IPS DF 4.7 (cell line): ENCODE data around the gene CACNA1E.
A peak's percentile ranks its signal among the peaks of the same experiment; 100 is the strongest.

Source experiments
- DNase-seq: peaks from one replicate; pipeline ENCODE4 v3.0.0-alpha.2; 2013; ENCODE audit warnings: low spot score; ENCODE audit errors: extremely low read depth

CACNA1E gene

GRCh38 chr1:181577475-181577874, 94.2 kb downstream of the CACNA1E start:
- DNase-seq: no peak

GRCh38 chr1:181583598-181583997, 100.3 kb downstream of the CACNA1E start:
- DNase-seq: peak; percentile 72

GRCh38 chr1:181587870-181588438, 104.6 kb downstream of the CACNA1E start:
- no peak for DNase-seq

DNA sequence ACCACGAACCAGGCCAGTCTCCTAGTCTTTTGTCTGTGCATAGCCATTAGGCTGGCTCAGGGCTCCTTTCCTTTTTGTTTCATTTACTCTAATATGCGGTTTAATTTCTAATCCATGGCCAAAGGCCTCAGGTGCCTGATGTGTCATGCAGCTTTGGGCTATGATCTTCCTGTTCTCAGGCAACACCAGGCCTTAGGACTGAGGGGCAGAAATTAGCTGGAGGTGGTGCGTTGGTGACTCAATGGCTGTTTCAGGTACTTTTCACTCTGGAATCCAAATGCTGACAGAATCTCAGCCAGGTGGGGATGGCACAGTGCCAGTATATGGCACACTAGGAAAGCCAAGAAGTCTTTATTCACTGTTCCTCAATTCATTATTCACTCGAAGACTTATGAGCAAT, 105.3 kb downstream of the CACNA1E start:
- DNase-seq: no peak

DNA sequence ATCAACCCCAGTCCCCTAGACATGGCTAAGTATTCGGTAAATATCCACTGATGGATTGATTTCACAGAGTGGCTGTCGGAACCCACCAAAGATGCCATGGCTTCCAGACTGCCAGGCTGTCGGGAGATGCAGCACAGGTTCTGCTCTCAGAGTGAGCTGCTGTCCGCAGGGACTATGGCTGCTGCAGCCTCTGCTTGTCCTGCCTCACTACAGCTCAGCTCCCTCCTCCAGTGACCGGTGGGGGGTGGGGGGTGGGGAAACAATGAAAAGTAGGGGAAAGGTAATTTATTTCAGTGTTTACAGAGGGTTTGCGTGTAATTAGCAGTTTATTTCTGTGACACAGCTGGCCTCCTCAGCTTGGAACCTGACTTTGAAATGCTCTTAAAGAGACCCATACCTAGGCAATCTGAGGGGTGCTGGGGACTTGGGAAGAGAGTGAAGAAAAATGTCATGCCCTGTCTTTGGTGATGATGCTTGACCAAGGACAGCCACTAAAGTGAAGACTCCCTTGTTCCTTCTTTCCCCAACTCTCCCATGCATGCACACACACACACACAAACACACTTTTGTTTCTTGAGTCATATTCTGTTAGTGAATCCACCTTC, 109.0 kb downstream of the CACNA1E start:
- no peak for DNase-seq

DNA sequence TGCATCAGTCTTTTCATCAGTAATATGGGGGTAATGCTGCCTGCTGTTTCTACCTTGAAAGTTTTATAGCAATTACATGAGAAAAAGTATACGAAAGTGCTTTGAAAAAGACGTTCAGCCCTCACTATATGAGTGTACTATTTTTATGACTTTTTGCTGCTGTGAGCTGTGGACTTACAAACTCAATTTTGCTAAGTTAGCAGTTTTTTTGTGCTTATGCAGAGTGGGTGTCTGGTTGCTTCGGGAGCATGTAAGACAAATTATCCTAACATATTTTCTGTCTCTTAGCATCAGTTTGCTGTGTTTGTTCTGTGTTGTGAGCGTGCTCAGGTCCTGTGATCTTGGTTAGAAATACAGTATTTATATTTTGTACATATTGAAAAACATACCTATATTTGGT, 109.7 kb downstream of the CACNA1E start:
- no peak for DNase-seq

DNA sequence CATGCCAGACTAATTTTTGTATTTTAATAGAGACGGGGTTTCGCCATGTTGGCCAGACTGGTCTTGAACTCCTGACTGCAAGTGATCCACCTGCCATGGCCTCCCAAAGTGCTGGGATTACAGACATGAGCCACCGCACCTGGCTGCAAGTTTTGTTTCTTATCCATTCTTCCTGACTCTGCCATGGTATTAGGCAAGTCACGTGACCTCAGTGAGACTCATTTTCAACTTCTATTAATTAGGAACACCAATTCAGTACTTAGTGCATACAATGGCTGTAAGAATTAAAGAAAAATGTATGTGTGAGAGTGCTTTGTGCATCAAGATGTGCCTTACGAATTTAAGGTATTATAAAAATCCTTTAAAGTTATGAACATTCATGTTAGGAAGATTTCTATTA, 111.2 kb downstream of the CACNA1E start:
- no peak for DNase-seq

DNA sequence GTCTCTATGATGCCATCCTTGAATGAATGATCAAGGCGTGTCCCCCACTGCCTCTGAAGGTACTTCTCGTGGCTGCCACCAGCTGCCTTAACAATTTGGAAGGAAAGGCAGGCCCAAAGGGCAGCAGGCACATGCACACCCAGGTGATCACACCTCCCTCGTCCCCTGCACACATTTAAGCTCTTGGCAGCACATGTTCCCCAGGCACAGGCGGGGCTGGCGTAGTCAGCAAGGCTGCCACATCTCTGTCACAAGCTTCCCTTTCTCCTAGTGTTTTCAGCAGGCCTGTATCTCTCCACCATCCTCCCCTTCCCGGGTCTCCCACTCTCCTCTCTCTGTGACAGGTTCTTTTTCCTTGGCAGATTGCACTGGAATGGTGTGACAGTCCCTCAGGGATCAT, 111.9 kb downstream of the CACNA1E start:
- DNase-seq: no peak

GRCh38 chr1:181601186-181601950, 118.1 kb downstream of the CACNA1E start:
- no peak for DNase-seq

DNA sequence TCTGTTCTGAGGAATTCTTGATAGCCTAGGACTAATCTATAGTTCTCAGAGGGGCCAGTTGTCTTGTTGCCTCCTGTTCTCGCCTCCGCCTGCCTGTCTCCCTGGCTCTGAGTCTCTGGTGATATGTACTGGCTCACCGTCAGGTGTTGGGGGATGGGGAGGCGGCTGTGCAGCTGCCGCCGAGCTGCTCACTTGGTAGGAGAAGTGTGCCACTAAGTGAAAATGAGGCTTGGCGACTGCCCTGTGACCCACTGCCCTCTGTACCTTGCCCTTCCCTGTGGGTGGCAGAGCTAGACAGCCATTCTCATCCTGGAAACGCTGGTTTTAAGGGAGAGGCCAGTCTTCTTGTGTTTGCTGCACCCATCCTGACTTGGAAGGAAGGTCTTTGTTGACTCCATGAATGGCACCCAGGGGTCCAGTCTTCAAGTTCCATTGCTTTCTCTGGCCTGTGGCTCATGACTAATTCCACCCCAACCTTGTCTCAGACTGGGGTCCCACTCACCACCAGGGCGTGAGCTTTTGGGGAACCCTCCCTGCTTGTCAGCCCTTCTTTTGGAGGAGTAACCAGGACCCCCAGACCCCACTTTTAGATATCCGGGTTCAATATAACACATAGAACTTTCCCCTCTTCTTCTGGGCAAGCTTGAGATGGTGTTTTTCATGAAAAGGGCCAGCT, 120.6 kb downstream of the CACNA1E start:
- DNase-seq: no peak

GRCh38 chr1:181604482-181605249, 121.3 kb downstream of the CACNA1E start:
- DNase-seq: no peak

DNA sequence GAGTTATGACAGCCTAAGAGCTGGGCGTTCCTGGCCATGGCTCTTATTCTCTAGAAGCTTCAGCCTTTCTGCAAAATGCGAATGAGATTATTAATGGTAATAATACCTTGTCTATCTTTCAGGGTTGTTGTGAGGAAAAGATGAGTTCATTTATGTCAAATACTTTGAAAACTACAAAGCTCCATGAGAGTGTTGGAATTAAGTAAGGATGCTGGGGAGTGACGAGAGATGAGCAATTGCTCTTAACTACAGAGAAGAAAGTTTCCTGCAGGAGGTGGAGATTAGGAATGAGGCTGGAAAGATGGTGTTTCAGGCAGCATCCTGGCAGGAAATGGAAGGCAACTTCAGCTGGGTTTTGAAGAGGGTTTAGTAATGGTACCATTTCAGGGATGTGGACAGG, 124.2 kb downstream of the CACNA1E start:
- DNase-seq: no peak

- no peak for DNase-seq
These were observed 125.1 kb downstream of the CACNA1E start for GRCh38 chr1:181608386-181608785.

GRCh38 chr1:181608948-181609347, 125.6 kb downstream of the CACNA1E start:
- DNase-seq: peak; percentile 30

GRCh38 chr1:181612100-181612499, 128.8 kb downstream of the CACNA1E start:
- no peak for DNase-seq

DNA sequence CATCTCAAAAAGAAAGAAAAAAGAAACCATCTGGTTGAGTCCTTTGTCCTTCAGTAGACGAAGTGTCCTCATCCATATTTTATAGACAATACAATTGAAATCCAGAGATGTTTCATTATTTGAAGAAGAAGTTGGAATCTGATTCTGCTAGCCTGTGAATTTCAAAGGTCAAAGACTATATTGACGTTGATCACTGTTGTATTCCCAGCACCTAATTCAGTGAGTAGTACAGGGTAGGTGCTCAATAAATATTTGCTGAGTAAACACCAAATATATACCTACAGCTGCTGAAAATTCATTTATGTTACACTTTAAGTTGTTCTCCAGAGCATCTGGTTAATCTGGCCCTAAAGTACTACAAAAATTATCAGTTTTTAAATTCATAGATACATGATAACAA, 135.2 kb downstream of the CACNA1E start:
- no peak for DNase-seq

DNA sequence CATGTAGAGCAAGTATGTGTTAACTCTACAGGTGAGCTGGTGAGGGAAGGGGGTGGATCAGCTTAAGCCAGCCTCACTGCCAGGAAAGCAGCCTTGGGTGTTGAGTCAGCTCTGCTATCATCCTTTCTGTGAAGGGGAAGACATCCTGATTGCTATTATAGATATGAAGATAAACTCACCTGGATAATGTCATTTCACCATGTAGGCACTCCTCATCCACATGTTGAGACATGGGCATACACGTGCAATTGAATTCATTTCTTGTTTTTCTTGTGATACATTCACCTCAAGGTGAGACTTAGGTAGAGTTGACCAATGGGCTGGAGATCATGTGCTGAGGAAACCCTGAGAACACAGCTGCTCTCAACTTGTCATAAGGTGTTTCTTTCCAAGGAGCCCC, 136.9 kb downstream of the CACNA1E start:
- DNase-seq: no peak

GRCh38 chr1:181623850-181624249, 140.5 kb downstream of the CACNA1E start:
- no peak for DNase-seq

- no peak for DNase-seq
These were observed 143.1 kb downstream of the CACNA1E start for GRCh38 chr1:181626279-181626938.

DNA sequence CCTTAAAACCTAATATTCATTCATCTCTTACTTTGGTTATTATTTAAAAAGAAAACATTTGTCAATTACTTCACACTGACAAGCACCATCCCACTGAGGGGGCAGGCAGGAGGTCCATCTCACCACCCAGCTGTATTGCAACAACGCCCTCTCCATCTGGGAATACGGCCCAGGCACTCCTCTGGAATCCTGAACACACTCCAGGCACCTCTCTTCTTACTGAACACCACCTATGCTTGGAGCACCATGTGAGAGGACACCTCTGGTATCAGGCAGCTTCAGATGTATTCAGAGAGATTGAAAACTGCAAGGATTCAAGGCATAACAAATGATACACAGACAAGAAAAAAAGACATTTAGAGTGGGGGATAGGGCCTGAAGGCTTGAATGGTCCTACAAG, 147.1 kb downstream of the CACNA1E start:
- no peak for DNase-seq

- DNase-seq: no peak
These were observed 147.5 kb downstream of the CACNA1E start for GRCh38 chr1:181630838-181631237.
